Endometrial microvascular endothelial cells (primary cell): ENCODE data around the gene RTF1. TPM values are rescaled to one million over a fixed set of nuclear protein-coding genes. Genes with fewer than 3 reads are reported as not detected.

ENCODE experiments used
- in situ Hi-C: cut with HindIII; loops from 2 replicates; pipeline ENCODE4 v1.10.0; 2017; ENCODE audit warnings: low sequenced_read_pairs, low pct_unique_long_range_greater_than_20kb; ENCODE audit errors: inconsistent ontology term
- total RNA-seq: library from RNA; depleted of rRNA; stranded (reverse); fragments of >200 nt; gene quantifications from one replicate; pipeline ENCODE4 v1.2.3, GENCODE V29; 2015; ENCODE audit errors: inconsistent ontology term

The RTF1 gene
- total RNA-seq, 1 donor from 2014 or later, result 29.8 TPM

- in situ Hi-C loops, result no loop called here
These were observed 103.7 kb downstream of the RTF1 start for GRCh38 chr15:41520636-41521035.

- in situ Hi-C loops, result no loop called here
These were observed 104.7 kb downstream of the RTF1 start for GRCh38 chr15:41521614-41522013.

DNA sequence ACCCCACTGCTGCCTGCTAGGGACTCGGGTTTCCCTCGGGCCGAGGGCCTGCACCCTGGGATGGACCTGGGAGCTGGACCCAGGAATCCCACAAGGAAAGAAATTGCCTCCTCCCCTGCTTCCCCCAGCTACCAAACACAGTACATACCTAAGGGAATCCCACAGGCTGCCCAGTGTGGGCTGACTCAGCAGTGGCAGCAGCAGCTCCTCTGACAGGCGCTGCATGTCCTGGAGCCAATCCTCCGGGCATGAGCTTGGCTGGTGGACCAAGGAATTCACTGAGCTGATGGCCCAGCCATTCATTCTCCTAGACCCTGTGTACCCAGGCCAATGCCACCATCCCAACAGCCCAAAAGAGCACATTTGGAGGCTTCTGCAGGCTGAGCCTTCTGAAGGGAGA lies 106.2 kb downstream of the RTF1 start:
- in situ Hi-C loops, result no loop called here

- in situ Hi-C loops, result no loop called here
These were observed 113.6 kb downstream of the RTF1 start for GRCh38 chr15:41530363-41530956.

Other genes starting within 250 kb of the RTF1 start
- gene EXD1, start 186.3 kb upstream of the RTF1 start, total RNA-seq, result not detected
- gene CHP1, start 185.8 kb upstream of the RTF1 start, total RNA-seq, result 203 TPM
- 28.6 TPM for gene OIP5, start 84.5 kb upstream of the RTF1 start, total RNA-seq
- gene NUSAP1, start 84.2 kb upstream of the RTF1 start, total RNA-seq, result 107 TPM
- gene NDUFAF1, start 14.6 kb upstream of the RTF1 start, total RNA-seq, result 25.8 TPM
- 0.37 TPM for gene ITPKA, start 76.8 kb downstream of the RTF1 start, total RNA-seq
- gene LTK, start 96.7 kb downstream of the RTF1 start, total RNA-seq, result 0.65 TPM
- 31.2 TPM for gene RPAP1, start 127.2 kb downstream of the RTF1 start, total RNA-seq
- gene TYRO3, start 142.1 kb downstream of the RTF1 start, total RNA-seq, result 9.2 TPM
- gene MGA, start 243.3 kb downstream of the RTF1 start, total RNA-seq, result 11.4 TPM